Activated T-helper 9 cell treated with anti-CD3 and anti-CD28 coated beads, Interleukin-2, amount 50 U/mL, for 16 hours (primary cell): ENCODE results near the gene OR4D1.

Source experiments
- DNase-seq: peaks from one replicate; pipeline ENCODE4 v3.0.0-alpha.2; 2020; ENCODE audit warnings: low read depth

OR4D1 gene

GRCh38 chr17:58195518-58196123, 47.4 kb downstream of the OR4D1 start:
- no peak for DNase-seq

GRCh38 chr17:58196610-58197009, 48.4 kb downstream of the OR4D1 start:
- DNase-seq, result no peak

- peak; percentile 40 for DNase-seq
Observed at GRCh38 chr17:58200024-58200633, 51.9 kb downstream of the OR4D1 start.

- DNase-seq, result no peak
Observed at GRCh38 chr17:58202859-58203258, 54.7 kb downstream of the OR4D1 start.

- DNase-seq, result no peak
Observed at GRCh38 chr17:58204796-58205195, 56.6 kb downstream of the OR4D1 start.

- no peak for DNase-seq
Observed at GRCh38 chr17:58205936-58206335, 57.8 kb downstream of the OR4D1 start.

GRCh38 chr17:58207451-58207850, 59.3 kb downstream of the OR4D1 start:
- no peak for DNase-seq

GRCh38 chr17:58208344-58208743, 60.2 kb downstream of the OR4D1 start:
- no peak for DNase-seq
